C1 segment of cervical spinal cord (tissue), 14 donors: ENCODE results near the gene SLC25A17.
"Not testable (repeated sequence)": the region's sequence is repeated elsewhere in the genome, so short reads cannot be mapped to it uniquely, and the experiment has no call there.

ENCODE experiments used
- DNase-seq, 14 donors: peaks; one replicate each; lab custom pipeline; 2025; lab: John Stamatoyannopoulos, UW

SLC25A17 gene

GRCh38 chr22:40720538-40721256 is 98.4 kb downstream of the SLC25A17 start:
- DNase-seq: no peak

- DNase-seq: not testable (repeated sequence)
Measured at GRCh38 chr22:40720156-40720537, 99.0 kb downstream of the SLC25A17 start.
